ENCODE measurements around the gene UBXN7. TPM values are rescaled to one million over a fixed set of nuclear protein-coding genes. Genes with fewer than 3 reads are reported as not detected.

Gene UBXN7
- polyA plus RNA-seq, 1 of the 3 experiments (the other 2 are of a cell fraction) = 6.4 TPM

GRCh38 chr3:196444500-196444894 lies 12.3 kb upstream of the UBXN7 start:
- WGBS (ENCODE audit: low lambda C conversion rate) = 96% methylated on average over 2 of the region's 2 CpGs
- peak overlapping the region; percentile 28; the same call in 1 of the 2 replicates for H3K4me2 ChIP-seq
- H3K9me2 ChIP-seq = no peaks in the 10 kb centered on the region
- no peak for DNase-seq
- TF ChIP-seq NRF1 (IDR thresholded peaks at IDR 0.05; ENCODE audit: low read depth, low read length) (no peak), TAF1 (IDR thresholded peaks at IDR 0.05; ENCODE audit: borderline replicate concordance, low read depth, low read length) (no peak), EP300 (IDR thresholded peaks at IDR 0.05; ENCODE audit: borderline replicate concordance in 1 of 2, low read depth in 1 of 2, low read length in 1 of 2) (no peak), USF2 (IDR thresholded peaks at IDR 0.05; ENCODE audit: borderline replicate concordance, low read depth, low read length) (no peak), TEAD4 (IDR thresholded peaks at IDR 0.05; ENCODE audit: borderline replicate concordance, insufficient read depth) (no peak), JUND (IDR thresholded peaks at IDR 0.05) (no peak), ZBTB33 (IDR thresholded peaks at IDR 0.05; ENCODE audit: borderline replicate concordance, low read depth) (no peak), IRF3 (IDR thresholded peaks at IDR 0.05; ENCODE audit: low read depth, low read length) (no peak), FOSL2 (IDR thresholded peaks at IDR 0.05; ENCODE audit: borderline replicate concordance, low read depth) (no peak), RCOR1 (IDR thresholded peaks at IDR 0.05; ENCODE audit: low read length) (no peak), YY1 (IDR thresholded peaks at IDR 0.05; ENCODE audit: low read depth) (no peak), NFIC (IDR thresholded peaks at IDR 0.05; ENCODE audit: borderline replicate concordance) (no peak), SIN3A (IDR thresholded peaks at IDR 0.05; ENCODE audit: borderline replicate concordance, low read depth, low read length) (no peak), FOXJ3 (CRISPR knock-in tag; IDR thresholded peaks at IDR 0.05) (no peak)
- H4K20me1 ChIP-seq (ENCODE audit: insufficient read depth) = no peaks in the 10 kb centered on the region
- peaks cover 30% of the 10 kb centered on the region for H3F3A ChIP-seq (replicated peaks; ENCODE audit: insufficient read depth)
- CTCF ChIA-PET = interaction anchor here (1.2 kb wide), 1 partner anchor 17 kb away, joined by 4 read pairs; no protein-coding TSS in a partner anchor
- no peak overlapping the region for H3K9ac ChIP-seq
- H2AFZ ChIP-seq (ENCODE audit: low read depth) = peak overlapping the region; percentile 7; the same call in 1 of the 2 replicates
- no peaks in the 10 kb centered on the region; the same call in 1 of the 2 replicates for H3K79me2 ChIP-seq (ENCODE audit: insufficient read depth)
- H3K27ac ChIP-seq (ENCODE audit: low read depth in 2 of 2, low read length in 1 of 2) = peak overlapping the region in 1 of 2 experiments; percentile 36; a peak in 1 of 4 replicates
- H3K9me3 ChIP-seq = no peaks in the 10 kb centered on the region
- POLR2A ChIA-PET = no interaction called here
- peaks cover 4 to 13% of the 10 kb centered on the region in 2 experiments; a peak in 2 of 4 replicates for H3K4me1 ChIP-seq (ENCODE audit: control insufficient read depth in 1 of 2, insufficient read depth in 2 of 2, low read depth in 1 of 2, low read length in 1 of 2)
- no peak overlapping the region for H3K4me3 ChIP-seq (ENCODE audit: low read depth in 2 of 2, low read length in 1 of 2)
- no peaks in the 10 kb centered on the region for H3K27me3 ChIP-seq (ENCODE audit: insufficient read depth)
- no peaks in the 10 kb centered on the region for H3K36me3 ChIP-seq (replicated peaks in 1 of 2; ENCODE audit: control insufficient read depth in 1 of 2, insufficient read depth in 2 of 2, low read length in 1 of 2)

All from SK-N-SH (cell line).